HFF-Myc (cell line): ENCODE data around the gene RSU1.

Source experiments
- DNase-seq: peaks from one replicate; pipeline ENCODE4 v3.0.0-alpha.2; 2011; ENCODE audit warnings: low read depth; ENCODE audit errors: extremely low read depth
- H3K4me3 ChIP-seq: replicated peaks from 2 replicates; pipeline ENCODE4 v1.5.1; 2011; ENCODE audit warnings: low read depth, mild to moderate bottlenecking, control low read depth, low read length
- CTCF ChIP-seq: IDR thresholded peaks from 2 replicates; pipeline ENCODE4 v1.5.1; 2012; ENCODE audit warnings: mild to moderate bottlenecking, low read depth, low read length, control low read depth; ENCODE audit errors: missing control alignments

Gene RSU1

GRCh38 chr10:16717622-16718395 lies 99.4 kb downstream of the RSU1 start:
- H3K4me3 ChIP-seq, result no peak overlapping the region
- DNase-seq, result no peak
- no peak for TF ChIP-seq CTCF

GRCh38 chr10:16716051-16716450 lies 101.2 kb downstream of the RSU1 start:
- H3K4me3 ChIP-seq, result no peak overlapping the region
- DNase-seq, result no peak
- no peak for TF ChIP-seq CTCF

DNA sequence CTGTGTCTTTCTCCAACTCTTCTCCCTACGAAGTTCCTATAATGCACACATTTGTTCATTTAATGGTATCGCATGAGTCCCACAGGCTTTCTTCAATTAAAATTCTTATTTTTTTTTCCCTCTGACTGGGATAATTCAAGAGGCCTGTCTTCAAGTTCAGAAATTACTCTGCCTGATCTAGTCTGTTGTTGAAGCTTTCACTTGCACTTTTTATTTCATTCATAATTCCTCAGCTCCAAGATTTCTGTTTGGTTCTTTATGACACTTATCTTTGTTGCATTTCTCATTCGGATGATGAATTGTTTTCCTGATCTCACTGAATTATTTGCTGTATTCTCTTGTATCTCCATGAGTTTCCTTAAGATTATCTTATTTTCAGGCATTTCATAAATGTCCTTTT lies 103.9 kb downstream of the RSU1 start:
- DNase-seq, result no peak
- no peak for TF ChIP-seq CTCF

GRCh38 chr10:16712883-16713282 lies 104.3 kb downstream of the RSU1 start:
- H3K4me3 ChIP-seq, result no peak overlapping the region
- TF ChIP-seq CTCF, result no peak
- no peak for DNase-seq

More for the DNA sequence above, 103.9 kb downstream of the RSU1 start:
- no peak overlapping the region for H3K4me3 ChIP-seq

GRCh38 chr10:16700331-16700730 lies 116.9 kb downstream of the RSU1 start:
- no peak for DNase-seq
- TF ChIP-seq CTCF, result no peak
- H3K4me3 ChIP-seq, result no peak overlapping the region

DNA sequence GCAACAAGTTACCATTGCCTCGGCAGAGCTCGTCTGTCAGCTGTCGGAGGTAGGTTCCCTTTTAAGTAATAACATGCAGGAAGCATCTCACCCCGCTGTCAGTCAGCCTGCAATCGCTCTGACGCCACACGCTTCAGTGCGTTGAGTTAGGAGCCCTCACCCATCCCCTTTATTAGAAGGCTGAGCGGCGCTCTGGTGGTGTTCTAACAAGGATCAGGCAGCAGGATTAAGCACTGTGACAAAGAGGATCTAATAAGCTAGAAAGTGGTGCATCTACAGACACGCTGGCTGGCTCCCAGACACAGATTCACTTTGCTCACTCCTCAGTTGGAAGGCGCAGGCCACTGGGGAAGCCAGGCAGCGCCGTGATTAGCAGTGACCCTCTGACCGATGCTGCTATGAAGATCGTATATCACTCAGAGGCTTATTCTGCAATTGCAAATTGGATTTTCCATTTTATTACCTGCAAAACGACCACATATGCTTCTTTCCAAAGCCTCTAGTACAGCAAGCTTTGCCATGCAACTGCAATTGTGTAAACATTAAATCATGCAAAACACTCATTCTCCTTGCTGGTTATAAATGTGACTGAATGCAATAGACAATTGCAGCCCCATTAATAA lies 117.7 kb downstream of the RSU1 start:
- DNase-seq, result no peak
- no peak for TF ChIP-seq CTCF
- H3K4me3 ChIP-seq, result no peak overlapping the region
